CD14-positive monocyte (primary cell): ENCODE data around the gene RNU2-63P. TPM values are rescaled to one million over a fixed set of nuclear protein-coding genes. Genes with fewer than 3 reads are reported as not detected.

Source experiments
- DNase-seq, 3 donors: peaks; one replicate each; pipeline ENCODE4 v3.0.0-alpha.2; 2011 to 2022
- H2AFZ ChIP-seq: 2 replicates; pipeline ENCODE4 v1.6.0; 2012; ENCODE audit warnings: mild to moderate bottlenecking, low read depth, low read length, inconsistent platforms; ENCODE audit not compliant: insufficient read depth, poor library complexity, severe bottlenecking
- H3K27ac ChIP-seq, 2 donors: 1 replicate in 1 of 2; 2 replicates in 1 of 2; pipeline ENCODE4 v1.5.1; 2012 to 2013; ENCODE audit warnings: low read length in 2 of 2, control low read depth in 1 of 2, inconsistent platforms in 1 of 2, low read depth in 1 of 2, mild to moderate bottlenecking in 1 of 2
- H3K27me3 ChIP-seq, 2 donors: one replicate each; pipeline versions ENCODE4 v1.6.0 to v1.6.1; 2011 to 2013; ENCODE audit warnings: low read length in 2 of 2; ENCODE audit not compliant: control insufficient read depth in 2 of 2, insufficient read depth in 2 of 2
- H3K36me3 ChIP-seq, 2 donors: replicated peaks in 1 of 2; 1 replicate in 1 of 2; 2 replicates in 1 of 2; pipeline versions ENCODE4 v1.5.1 to v1.6.1; 2012 to 2013; ENCODE audit warnings: low read length in 2 of 2, control low read depth in 1 of 2, inconsistent platforms in 1 of 2, mild to moderate bottlenecking in 1 of 2; ENCODE audit not compliant: insufficient read depth in 2 of 2, control insufficient read depth in 1 of 2
- H3K4me1 ChIP-seq, 2 donors: 1 replicate in 1 of 2; 2 replicates in 1 of 2; pipeline versions ENCODE4 v1.5.1 to v1.6.1; 2012 to 2013; ENCODE audit warnings: low read length in 2 of 2, control low read depth in 1 of 2, inconsistent platforms in 1 of 2, mild to moderate bottlenecking in 1 of 2, moderate library complexity in 1 of 2; ENCODE audit not compliant: insufficient read depth in 2 of 2, control insufficient read depth in 1 of 2
- H3K4me2 ChIP-seq: replicated peaks from 2 replicates; pipeline ENCODE3; 2012; ENCODE audit warnings: low read length, moderate library complexity, mild to moderate bottlenecking; ENCODE audit not compliant: poor library complexity, severe bottlenecking; ENCODE audit errors: extremely low read depth
- H3K4me3 ChIP-seq, 3 experiments: fragments of 200-600 bp in 1 of 3; sonication (generic) in 1 of 3; replicated peaks in 1 of 3; 1 replicate in 2 of 3; 2 replicates in 1 of 3; pipeline ENCODE4 v1.5.1; 2011 to 2013; ENCODE audit warnings: low read length in 3 of 3, mild to moderate bottlenecking in 3 of 3, control low read depth in 2 of 3, low read depth in 2 of 3, inconsistent platforms in 1 of 3, moderate library complexity in 1 of 3
- H3K79me2 ChIP-seq: 2 replicates; pipeline ENCODE4 v1.6.0; 2012; ENCODE audit warnings: mild to moderate bottlenecking, control low read depth, inconsistent platforms, low read length, moderate library complexity; ENCODE audit not compliant: insufficient read depth
- H3K9ac ChIP-seq: 2 replicates; pipeline ENCODE4 v1.6.0; 2017; ENCODE audit warnings: low read length, mild to moderate bottlenecking; ENCODE audit not compliant: insufficient read depth, poor library complexity, severe bottlenecking
- H3K9me3 ChIP-seq, 2 donors: replicated peaks in 1 of 2; 1 replicate in 1 of 2; 2 replicates in 1 of 2; pipeline versions ENCODE4 v1.5.1 to v1.6.1; 2012 to 2013; ENCODE audit warnings: low read length in 2 of 2, control low read depth in 1 of 2; ENCODE audit not compliant: control insufficient read depth in 1 of 2, insufficient read depth in 1 of 2
- H4K20me1 ChIP-seq: 2 replicates; pipeline ENCODE4 v1.6.0; 2012; ENCODE audit warnings: mild to moderate bottlenecking, low read length, control low read depth, moderate library complexity; ENCODE audit not compliant: insufficient read depth
- H3K27ac Mint-ChIP-seq, 7 donors: one replicate each; pipeline ENCODE4 v1.8.0; 2020; ENCODE audit warnings: mild to moderate bottlenecking in 7 of 7, mixed read lengths in 7 of 7, moderate library complexity in 6 of 7, inconsistent platforms in 2 of 7
- H3K27me3 Mint-ChIP-seq, 3 donors: one replicate each; pipeline ENCODE4 v1.8.0; 2021 to 2022; ENCODE audit warnings: low read depth in 3 of 3, mild to moderate bottlenecking in 3 of 3, mixed read lengths in 3 of 3, moderate library complexity in 3 of 3, inconsistent platforms in 1 of 3
- H3K36me3 Mint-ChIP-seq, 2 donors: one replicate each; pipeline ENCODE4 v1.8.0; 2020; ENCODE audit warnings: mixed read lengths in 2 of 2, inconsistent platforms in 1 of 2, mild to moderate bottlenecking in 1 of 2
- H3K4me1 Mint-ChIP-seq: one replicate; pipeline ENCODE4 v1.8.0; 2020; ENCODE audit warnings: mild to moderate bottlenecking, mixed read lengths
- H3K4me3 Mint-ChIP-seq, 2 donors: one replicate each; pipeline ENCODE4 v1.8.0; 2020; ENCODE audit warnings: mild to moderate bottlenecking in 2 of 2, mixed read lengths in 2 of 2, moderate library complexity in 1 of 2
- H3K9me3 Mint-ChIP-seq, 7 donors: one replicate each; pipeline ENCODE4 v1.8.0; 2020 to 2022; ENCODE audit warnings: mixed read lengths in 7 of 7, mild to moderate bottlenecking in 6 of 7, moderate library complexity in 6 of 7, inconsistent platforms in 2 of 7
- CTCF ChIP-seq: fragments of 200-600 bp; IDR thresholded peaks from one replicate; pipeline ENCODE4 v1.8.0; 2022; ENCODE audit warnings: antibody characterized with exemption, mild to moderate bottlenecking
- WGBS: methylation state at CpG from one replicate; pipeline ENCODE4 v1.1.5; 2013; ENCODE audit warnings: missing lambda C conversion rate; ENCODE audit not compliant: insufficient coverage; 5-methylcytosine and 5-hydroxymethylcytosine counted together
- intact Hi-C, 2 donors: fragments of 100-400 bp; cut with micrococcal nuclease; formaldehyde crosslinking; loops; one replicate each; pipeline versions ENCODE4 v1.15.0 to v1.15.1; 2023
- polyA plus RNA-seq, 3 donors: library from polyadenylated mRNA; depleted of rRNA in 1 of 3; unstranded in 2 of 3; stranded (reverse) in 1 of 3; fragments of 300-500 nt in 2 of 3; fragments of >200 nt in 1 of 3; fragmentation: Illumina TruSeq in 2 of 3; gene quantifications; 1 replicate in 2 of 3; 2 replicates in 1 of 3; pipeline ENCODE4 v1.2.3, GENCODE V29; 2012 to 2021

RNU2-63P gene
- polyA plus RNA-seq, 3 donors, result 7.5 to 8.0 TPM; not detected in 1

- peak overlapping the region; percentile 64 for H3K4me2 ChIP-seq
- 16% methylated on average over 7 of the region's 10 CpGs for WGBS
- H3K36me3 ChIP-seq, result peaks cover 31 to 51% of the 10 kb centered on the region in 2 donors
- H3K4me3 Mint-ChIP-seq, result peak overlapping the region; percentile 79 to 89
- H3K9me3 ChIP-seq, result no peaks in the 10 kb centered on the region
- H3K79me2 ChIP-seq, result no peaks in the 10 kb centered on the region
- no peak for TF ChIP-seq CTCF
- H3K27ac Mint-ChIP-seq, result peak overlapping the region; percentile 83 to 96 (median 90)
- H3K36me3 Mint-ChIP-seq, result peaks cover 35 to 56% of the 10 kb centered on the region in 2 donors
- peaks cover 0 to 4% (median 0%) of the 10 kb centered on the region in 3 donors for H3K27me3 Mint-ChIP-seq
- H3K27ac ChIP-seq, result peak overlapping the region in 1 of 2 donors; percentile 78
- H3K9me3 Mint-ChIP-seq, result peaks cover 0 to 1% (median 0%) of the 10 kb centered on the region in 7 donors
- intact Hi-C loops, result no loop called here
- peaks cover 30% of the 10 kb centered on the region for H3K4me1 Mint-ChIP-seq
- DNase-seq, result peak in 2 of 3 donors; percentile 9 to 38
- H4K20me1 ChIP-seq, result peaks cover 5% of the 10 kb centered on the region
- H3K4me3 ChIP-seq, result peak overlapping the region; percentile 28 to 64 (median 55)
- H3K27me3 ChIP-seq, result no peaks in the 10 kb centered on the region
- peak overlapping the region; percentile 42 for H3K9ac ChIP-seq
- peaks cover 9 to 15% of the 10 kb centered on the region in 2 donors for H3K4me1 ChIP-seq
- peak overlapping the region; percentile 71 for H2AFZ ChIP-seq
Observed at GRCh38 chr2:88027697-88028389, 11.5 kb upstream of the RNU2-63P start.

DNA sequence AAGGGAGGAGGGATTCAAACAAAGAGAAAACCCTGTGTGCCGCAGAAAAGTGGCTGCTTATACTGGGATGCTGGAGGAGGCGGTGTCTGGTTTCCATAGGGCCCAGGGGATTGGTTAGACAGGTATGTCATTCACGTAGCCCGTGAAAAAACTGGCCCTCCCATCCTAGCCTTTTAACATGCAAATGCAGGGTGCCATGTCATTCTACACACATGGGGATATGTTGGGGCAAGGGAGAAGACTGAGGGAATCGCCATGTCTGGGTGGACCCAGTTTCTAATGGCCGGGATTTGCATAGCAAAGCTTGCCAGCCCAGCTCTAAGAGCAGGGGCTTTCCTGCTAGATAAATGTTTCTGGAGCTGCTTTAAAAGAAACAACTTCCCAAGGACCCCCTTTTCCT, 8.2 kb upstream of the RNU2-63P start:
- Histone ChIP-seq H3K27ac (no peak overlapping the region), H3K4me3 (no peak overlapping the region), H3K9ac (no peak overlapping the region), H3K79me2 (no peaks in the 10 kb centered on the region), H3K4me1 (peaks cover 9 to 15% of the 10 kb centered on the region in 2 donors), H3K4me2 (no peak overlapping the region), H2AFZ (no peak overlapping the region), H3K9me3 (no peaks in the 10 kb centered on the region), H4K20me1 (peaks cover 5% of the 10 kb centered on the region), H3K36me3 (peaks cover 6 to 22% of the 10 kb centered on the region in 2 donors), H3K27me3 (no peaks in the 10 kb centered on the region)
- WGBS, result 100% methylated on average over 3 of the region's 6 CpGs
- no peak for DNase-seq
- Mint-ChIP-seq H3K9me3 (peaks cover 0 to 1% (median 0%) of the 10 kb centered on the region in 7 donors), H3K27ac (no peak overlapping the region), H3K36me3 (peaks cover 21 to 35% of the 10 kb centered on the region in 2 donors), H3K27me3 (peaks cover 0 to 4% (median 0%) of the 10 kb centered on the region in 3 donors), H3K4me3 (no peak overlapping the region), H3K4me1 (peaks cover 30% of the 10 kb centered on the region)
- intact Hi-C loops, result no loop called here
- no peak for TF ChIP-seq CTCF
